GM19452 (cell line): ENCODE results near the gene MYBL2.
A peak's percentile ranks its signal among the peaks of the same experiment; 100 is the strongest.

Experiments used
- ATAC-seq: cut with Tn5 transposase; IDR thresholded peaks from one replicate; pipeline ENCODE4 v1.9.1; 2021; ENCODE audit not compliant: unreplicated experiment

Gene MYBL2

DNA sequence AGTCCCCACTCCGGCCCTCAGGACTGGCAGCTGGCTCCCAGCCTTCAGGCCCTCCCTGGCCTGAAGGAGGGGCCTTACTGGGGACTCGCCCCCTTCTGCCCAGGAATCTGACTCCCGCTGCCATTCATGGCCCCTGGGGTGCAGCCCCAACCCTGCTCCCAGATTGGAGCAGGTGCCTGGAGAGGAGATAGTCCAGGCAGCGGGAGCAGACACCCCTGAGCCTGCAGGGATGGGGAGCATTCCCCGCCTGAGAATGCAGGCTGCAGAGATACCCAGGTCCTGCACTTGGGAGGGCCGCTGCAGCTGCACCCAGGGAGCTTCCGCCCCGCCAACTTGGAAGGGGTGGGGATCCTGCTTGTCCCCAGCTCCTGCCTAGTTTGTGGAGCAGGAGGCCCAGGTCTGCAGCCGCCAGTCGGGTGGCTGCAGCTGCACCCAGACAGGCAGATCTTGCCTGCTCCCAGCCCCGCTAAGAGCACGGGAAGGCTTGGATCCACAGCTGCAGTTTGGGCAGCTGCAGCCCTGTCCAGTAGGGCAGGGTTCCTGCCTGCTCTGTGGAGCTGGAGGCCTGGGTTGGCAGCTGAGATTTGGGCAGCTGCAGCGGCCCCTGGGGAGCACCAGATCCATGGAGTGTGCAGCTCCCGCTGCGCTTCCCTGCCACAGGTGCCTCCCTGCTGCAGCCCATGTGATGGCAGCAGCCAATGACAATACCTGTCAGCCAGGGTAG lies 54.7 kb downstream of the MYBL2 start:
- ATAC-seq: no peak

DNA sequence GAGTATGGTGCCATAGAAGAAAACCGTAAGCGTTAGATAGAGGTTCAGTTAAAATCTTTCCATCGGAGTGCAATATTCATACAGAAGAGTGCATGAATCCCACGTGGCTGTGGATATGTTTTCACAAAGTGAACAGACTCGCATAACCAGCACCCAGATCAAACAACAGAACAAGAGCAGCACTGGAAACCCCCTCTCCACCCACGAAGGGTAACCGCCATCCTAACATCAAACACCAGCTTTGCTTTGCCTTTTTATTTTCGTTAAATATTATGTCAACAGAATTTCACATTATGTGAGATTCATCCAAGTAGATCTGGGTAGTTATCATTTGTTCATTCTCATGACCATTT lies 55.2 kb downstream of the MYBL2 start:
- ATAC-seq: no peak

DNA sequence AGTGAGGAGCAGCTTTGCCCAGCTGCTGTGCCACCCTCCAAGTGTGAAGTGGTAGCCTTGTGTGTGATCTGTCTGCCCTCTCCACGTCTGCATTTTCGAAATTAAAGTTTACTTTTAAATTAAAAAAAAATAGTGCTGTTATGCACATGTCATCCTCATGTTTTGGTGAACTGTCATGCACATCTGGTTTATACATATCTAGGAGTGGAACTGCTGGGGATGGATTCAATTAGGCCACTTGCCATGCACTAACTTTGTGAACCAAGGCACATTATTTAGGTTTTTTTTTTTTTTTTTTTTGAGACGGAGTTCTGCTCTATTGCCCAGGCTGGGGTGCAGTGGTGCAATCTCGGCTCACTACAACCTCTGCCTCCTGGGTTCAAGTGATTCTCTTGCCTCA lies 56.3 kb downstream of the MYBL2 start:
- no peak for ATAC-seq

DNA sequence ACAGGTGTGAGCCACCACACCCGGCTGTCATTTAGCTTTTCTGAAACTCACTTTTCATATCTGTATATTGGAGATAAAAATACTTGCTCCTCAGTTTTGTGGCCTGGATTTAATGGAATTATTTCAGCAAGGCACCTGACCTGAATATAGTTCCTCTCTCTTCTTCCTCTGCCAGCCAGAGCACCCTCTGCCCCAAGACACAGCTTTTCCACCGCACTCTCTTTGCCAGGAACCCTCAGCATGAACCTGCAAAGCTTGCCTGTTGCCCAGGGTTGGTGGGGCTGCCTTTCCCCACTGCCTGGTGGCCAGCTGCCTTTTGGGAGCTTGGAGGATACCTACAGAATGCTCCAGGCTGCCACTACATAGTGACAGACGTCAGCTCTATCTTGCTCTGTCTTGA lies 56.8 kb downstream of the MYBL2 start:
- no peak for ATAC-seq

DNA sequence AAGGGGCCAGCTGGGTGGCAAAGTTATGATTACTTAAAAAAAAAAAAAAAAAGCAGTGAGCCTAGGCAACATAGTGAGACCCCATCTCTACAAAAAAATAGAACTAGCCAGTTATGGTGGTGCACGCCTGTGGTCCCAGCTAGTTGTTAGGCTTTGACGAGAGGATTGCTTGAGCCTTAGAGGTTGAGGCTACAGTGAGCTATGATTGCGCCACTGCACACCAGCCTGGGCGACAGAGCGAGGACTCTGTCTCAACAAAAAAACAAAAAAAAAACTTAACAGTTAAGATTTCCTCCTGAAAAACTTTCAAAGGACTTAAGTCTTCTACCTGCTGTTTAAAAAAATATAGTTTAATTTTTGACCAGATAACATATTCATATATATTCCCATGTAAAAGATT lies 57.5 kb downstream of the MYBL2 start:
- no peak for ATAC-seq

DNA sequence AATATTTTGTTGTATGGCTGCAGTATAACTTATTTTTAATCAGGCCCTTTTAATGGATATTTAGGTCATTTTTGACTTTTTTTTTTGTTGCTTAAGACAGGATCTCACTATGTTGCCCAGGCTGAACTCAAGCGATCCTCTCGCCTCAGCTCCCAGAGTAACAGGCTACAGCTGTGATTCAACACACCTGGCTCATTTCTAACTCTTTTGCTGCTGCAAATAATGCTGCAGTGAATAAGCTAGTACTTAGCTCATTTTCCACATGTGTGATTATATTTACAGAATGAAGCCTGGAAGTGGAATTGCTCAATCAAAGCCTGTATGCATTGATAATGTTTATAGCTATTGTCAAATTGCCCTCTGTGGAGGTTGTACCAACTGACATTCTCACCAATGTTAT lies 58.8 kb downstream of the MYBL2 start:
- no peak for ATAC-seq

DNA sequence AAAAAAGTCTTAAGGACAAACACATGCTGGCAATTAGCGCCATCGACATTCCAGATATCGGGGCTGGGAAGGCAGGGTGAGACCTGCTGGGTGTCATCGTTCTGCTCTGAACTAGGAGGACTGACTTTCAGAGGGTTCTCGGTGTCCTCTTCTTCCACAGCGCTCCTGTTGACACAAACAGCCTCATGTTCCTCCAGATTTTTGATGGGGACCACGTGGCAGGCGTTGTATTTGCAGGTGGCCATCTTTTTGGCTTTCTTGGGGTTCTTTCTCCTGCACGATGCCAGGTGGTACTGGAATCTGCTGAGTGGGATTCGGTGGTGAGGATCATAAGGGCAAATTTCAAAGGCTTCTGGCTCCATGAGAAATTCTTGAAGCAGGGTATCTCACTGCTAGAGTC lies 59.4 kb downstream of the MYBL2 start:
- ATAC-seq: no peak

DNA sequence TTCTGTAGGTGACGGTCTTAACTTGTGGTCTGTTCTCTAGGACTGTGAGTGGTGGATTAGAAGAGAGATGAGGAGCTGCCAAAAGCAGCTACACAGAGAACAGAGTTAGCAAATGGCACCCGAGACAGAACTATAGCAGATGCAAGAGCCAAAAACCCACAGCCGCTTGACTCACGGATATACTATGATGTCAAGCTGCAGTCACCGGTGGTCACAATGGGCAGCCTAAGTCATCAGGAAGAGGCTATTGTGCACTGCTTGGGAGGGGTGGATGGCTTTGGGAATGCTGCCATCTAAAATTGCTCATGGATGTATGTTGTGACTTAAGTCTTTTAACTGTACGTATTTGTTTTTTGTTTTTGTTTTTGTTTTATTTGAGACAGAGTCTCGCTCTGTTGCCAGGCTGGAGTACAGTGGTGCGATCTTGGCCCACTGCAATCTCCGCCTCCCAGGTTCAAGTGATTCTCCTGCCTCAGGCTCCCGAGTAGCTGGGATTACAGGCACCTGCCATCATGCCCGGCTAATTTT lies 60.0 kb downstream of the MYBL2 start, which contains the start of gene GTSF1L:
GTSF1L (minus strand) TSS at position 192 of the 528 bp plus-strand sequence. CDS start 308 bp downstream, outside the sequence.
- ATAC-seq: no peak

DNA sequence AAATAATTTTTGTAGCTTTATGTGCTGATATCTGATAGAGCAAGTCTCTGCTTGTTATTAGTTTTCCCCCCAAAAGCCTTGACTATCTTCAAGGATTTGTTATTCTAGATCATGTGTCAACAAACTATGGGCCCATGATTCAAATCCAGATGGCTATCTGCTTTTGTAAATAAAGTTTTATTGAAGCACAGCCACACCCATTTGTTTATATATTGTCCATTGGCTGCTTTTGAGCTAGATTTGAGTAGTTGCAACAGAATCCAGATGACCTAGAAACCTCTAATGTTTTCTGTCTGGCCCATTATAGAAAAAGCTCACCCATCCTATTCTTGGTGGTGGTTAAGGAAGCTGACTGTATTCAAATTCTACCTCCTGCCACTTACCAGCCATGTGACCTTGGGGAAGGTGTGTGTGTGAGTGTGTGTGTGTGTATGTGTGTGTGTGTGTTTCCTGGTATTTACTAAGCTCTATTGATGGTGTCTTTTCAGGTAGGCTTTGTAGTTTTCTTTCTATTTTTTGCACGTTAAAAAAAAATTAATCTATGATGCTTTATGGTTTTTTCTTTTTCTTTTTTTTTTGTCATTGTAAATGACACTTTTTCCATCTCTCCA lies 61.2 kb downstream of the MYBL2 start:
- no peak for ATAC-seq

DNA sequence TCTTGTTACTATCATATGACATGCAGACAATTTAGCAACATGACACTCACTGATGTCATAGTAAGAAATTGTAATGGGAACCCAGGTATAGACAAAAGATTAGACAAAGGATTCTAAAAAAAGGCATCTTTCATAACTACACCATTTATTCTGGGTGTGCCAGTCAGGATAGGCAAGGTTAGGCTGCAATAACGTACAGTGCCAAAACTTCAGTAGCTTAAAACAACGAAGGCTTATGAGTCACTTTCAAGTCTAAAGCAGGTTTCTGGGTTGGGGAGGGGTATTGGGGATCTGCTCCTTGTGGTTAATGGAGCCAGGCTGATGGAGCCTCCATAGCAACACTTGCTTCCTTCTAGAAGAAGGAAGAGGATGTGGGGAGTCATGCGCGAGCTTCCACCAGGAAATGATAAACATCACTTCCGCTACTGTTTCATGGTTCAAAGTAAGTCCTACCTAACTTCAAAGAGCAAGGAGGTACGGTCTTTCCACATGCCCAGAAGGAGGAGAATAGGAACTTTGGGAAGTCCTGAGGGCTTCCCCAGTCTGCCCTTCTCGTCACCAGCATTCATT lies 61.9 kb downstream of the MYBL2 start:
- ATAC-seq: no peak

DNA sequence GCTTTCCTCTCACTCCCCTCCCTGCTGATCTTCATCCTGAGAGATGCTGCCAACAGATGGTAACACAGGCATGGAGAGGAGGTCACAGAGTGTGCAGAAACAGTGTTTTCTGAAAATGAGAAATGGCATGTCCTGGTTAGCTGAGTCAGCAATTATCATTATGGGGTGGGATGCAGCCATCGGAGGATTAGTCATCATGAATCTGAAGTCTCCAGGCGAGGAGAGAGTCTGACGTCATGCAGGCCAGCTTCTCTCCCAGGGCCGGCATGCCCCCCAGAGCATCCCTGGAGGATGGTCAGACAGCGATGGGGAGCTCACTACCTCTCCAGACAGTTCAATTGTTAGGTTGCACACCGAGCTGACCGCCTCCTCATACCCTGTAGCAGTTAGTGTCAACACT lies 64.6 kb downstream of the MYBL2 start:
- no peak for ATAC-seq

DNA sequence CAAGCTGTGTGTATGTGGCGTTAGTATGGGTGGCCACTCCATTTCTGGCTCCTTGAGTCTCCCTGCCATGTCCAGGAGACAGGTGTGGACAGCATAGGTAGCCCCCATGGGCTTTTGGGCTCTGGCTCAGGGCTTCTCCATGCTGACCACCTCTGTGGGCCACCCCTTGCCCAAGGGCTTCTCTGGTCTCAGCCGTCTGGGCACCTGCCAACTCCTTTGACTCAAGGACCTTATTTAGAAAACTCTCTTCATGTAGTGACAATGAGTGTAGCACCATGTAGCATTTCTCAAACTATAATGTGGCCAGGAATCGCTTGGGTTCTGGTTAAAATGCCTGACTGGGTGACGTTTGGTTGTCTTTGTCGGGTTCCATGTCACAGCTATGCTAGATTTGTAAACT lies 65.0 kb downstream of the MYBL2 start:
- ATAC-seq: no peak

DNA sequence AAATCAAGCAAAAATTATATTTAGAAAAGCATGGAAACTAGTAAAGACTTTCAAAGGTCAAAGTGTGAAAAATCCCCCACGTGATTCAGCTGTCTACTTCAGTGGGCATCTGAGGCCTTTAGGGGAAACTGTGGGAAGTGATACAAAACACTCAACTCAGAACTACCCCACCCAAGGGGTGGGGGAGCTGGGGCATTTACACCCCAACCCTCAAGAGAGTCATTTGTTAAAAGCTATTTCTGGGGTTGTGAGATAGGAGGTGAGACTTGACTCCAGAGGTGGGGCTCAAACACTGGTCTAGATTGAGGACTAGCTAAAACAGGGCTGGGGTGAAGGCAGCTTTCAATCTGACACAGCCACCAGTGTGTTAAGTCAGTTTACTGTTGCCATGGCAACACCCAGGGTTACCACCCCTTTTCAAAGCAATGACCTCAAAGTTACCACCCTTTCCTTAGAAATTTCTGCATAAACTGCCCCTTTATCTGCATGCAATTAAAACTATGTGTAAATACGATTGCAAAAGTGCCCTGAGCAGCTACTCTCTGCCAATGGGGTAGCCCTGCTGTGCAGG lies 69.8 kb downstream of the MYBL2 start:
- ATAC-seq: peak; percentile 67

DNA sequence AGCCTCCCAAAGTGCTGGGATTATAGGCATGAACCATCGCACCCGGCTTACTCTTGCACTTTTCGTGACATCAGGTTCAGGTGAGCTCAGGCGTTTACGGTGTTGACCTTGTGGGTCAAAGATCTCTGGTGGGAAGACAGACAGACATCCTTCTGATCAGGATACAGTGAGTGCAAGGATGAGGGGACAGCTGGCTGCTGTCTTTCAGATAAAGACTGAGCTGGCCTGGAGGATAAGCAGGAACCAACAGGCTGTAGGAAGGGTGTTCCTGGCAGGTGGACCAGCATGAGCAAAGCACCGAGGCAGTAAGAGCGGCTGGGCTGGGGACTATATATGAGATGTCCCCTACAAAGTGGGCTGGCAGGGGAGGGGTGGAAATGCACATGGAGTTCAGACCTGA lies 71.0 kb downstream of the MYBL2 start:
- no peak for ATAC-seq

DNA sequence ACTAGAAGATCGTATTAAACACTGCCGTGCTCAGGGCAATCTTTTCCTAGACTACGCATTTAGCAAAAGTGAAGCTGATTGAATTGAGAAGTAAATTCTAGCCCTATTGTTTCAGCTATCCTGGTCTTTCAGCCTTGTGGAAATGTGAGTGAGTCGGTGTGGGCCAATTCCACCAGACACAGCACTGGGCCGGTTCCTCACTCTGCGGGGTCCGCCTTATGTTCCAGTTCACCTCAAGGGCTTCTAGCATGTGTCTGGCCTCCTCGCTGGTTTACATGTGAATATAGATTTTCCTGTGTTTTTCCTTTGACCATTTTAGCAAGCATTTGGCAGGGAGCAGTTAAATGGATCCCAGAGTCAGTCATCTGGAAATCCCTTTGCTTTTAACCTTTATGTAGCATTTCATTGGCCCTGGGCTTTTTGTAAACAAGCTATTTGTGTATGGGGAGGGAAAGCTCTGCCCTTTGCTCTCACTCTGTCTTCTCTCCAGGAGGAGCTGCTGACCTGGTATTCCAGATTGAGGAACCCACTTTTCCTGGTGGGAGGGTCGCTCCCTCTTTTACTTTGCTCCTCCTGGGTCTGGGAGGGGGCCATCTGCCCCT lies 72.3 kb downstream of the MYBL2 start:
- no peak for ATAC-seq

DNA sequence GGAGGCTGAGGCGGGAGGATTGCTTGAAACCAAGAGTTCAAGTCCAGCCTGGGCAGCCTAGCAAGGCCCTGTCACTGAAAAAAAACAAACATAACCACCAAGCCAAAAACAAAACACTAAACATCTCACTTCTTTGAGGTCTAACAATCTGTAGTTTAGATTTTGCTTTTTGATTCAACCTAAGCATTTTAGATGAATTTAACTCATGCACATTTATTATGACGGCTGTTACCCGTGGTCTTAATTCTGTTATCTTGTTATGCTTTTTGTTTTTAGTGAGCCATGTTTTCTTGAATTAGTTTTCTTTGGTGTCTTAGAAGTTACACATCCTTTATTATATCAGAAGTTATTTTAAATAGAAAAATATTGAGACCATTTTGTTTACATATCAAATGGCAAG lies 73.7 kb downstream of the MYBL2 start:
- no peak for ATAC-seq

DNA sequence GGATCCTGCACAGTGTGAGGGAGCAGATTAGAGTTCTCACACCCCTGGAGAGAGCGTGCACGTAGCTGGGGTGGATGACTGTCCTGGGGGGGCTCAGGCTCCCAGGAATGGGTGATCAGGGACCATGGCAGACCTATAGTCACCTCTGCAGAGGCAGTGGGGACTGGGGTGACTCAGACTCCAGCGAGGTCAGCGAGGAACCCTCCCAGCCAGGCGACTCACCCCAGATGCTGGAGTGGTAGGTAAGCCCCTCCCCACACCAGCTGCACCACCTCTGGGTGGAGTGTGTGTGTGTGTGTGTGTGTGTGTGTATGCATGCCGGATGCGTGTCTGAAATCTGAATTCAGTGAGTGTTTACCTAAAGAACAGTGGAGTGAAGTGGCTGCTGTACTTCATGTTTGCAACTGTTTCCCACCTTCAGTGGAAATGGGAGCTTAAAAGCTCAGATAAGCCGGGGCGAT lies 77.3 kb downstream of the MYBL2 start:
- ATAC-seq: no peak

DNA sequence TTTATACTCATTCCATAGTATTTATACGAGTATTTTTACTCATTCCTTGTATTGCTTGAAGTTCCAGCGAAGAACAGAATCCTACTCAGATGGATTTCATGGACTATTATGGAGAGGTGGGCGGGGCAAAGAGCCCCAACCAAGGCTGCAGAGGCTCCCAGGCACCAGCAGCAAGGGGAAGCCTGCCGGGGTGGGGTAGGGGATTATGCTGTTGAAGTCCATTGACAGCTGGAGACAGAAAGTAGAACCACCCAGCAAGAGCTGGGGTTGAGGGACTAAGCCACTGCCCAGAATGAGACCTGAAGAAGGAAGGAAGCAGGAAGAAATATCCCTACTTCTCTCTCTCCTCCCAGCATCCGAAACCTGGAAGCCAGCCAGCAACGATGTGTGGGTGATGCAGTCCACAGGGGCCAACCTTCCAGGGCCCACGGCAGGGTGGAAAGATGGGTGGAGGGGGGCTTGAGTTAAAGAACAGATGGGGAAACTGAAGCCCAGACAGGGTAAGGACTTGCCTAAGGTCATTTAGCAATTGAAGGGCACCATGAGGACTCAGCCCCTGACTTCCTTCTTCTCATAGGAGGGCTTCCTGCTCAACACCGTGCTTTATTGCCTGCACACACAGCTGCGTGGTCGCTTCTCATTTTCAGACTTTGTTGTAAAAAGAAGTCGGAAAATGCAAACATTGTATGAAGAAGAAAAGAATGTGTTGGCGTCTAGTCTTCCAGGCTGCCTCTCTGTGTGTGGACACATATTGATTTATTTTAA lies 78.2 kb downstream of the MYBL2 start:
- ATAC-seq: no peak

DNA sequence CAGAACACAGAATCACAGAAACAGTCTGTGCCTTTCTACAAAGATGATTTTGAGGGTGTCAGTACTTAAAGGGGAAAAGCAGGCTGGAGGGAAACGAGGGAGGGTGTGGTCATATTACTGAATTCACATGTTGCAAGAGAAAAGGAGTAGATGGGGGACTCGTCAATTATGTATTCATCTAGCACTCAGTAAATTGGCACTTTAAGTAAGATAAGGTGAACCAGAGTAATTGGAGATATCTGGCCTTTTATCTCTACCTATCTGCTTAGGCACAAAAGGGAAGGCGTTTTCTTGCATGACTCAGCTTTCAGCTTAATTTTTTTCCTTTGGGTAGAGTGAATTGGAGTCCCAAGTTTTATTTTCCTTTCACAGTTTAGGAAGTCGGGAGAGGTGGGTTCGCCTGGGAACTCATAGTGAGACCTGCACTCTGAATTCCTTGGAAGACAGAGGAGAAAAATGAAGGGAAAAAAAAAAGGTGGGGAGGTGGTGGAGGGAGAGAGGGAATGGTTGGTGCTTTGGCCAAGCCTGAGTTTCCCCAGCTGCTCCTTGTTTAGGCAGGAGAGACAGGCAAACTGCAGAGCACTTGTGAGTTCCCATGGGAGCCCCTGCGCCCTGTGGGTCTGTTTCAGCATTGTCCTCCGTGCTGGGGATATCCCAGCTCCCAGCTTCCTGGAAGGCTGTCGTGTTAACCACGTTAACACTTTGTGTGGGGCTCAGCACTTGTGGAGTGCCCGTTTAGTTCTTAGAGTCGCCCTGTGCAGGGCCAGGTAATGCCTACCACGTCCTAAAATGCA lies 79.6 kb downstream of the MYBL2 start:
- ATAC-seq: no peak

DNA sequence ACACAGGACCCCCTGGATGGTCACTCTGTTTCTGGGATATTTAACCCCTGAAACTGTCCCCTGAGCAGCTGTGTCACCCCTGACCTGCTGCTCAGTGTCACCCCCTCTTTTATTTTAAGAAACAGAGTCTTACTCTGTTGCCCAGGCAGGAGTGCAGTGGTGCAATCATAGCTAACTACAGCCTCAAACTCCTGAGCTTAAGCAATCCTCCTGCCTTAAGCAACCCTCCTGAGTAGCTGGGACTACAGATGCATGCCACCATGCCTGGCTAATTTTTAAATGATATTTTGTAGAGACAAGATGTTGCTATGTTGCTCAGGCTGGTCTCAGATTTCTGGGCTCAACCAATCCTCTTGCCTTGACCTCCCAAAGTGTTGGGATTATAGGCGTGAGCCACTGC lies 81.4 kb downstream of the MYBL2 start:
- no peak for ATAC-seq
